PC-3 (cell line): ENCODE data around the gene KIF13A. TPM values are rescaled to one million over a fixed set of nuclear protein-coding genes. Genes with fewer than 3 reads are reported as not detected.
A peak's percentile ranks its signal among the peaks of the same experiment; 100 is the strongest.

Experiments used
- ATAC-seq: fragments of 200-7000 bp; cut with Tn5 transposase; 2 replicates; pipeline ENCODE4 v1.9.1; 2020; ENCODE audit warnings: mild to moderate bottlenecking, moderate library complexity
- BruUV-seq: library from RNA; stranded (reverse); fragments of 400-500 nt; replicated peaks from 2 replicates; lab custom pipeline; 2021; lab: Mats Ljungman, UMichigan
- CTCF ChIA-PET: fragments of 300-600 bp; sonication (Branson Sonifier 250); formaldehyde crosslinking; loops from one replicate; lab custom pipeline; 2022; ENCODE audit warnings: antibody characterized with exemption; lab: Charles Lee
- POLR2A ChIA-PET: fragments of 300-600 bp; sonication (Branson Sonifier 250); formaldehyde crosslinking; loops from one replicate; lab custom pipeline; 2022; ENCODE audit warnings: antibody characterized with exemption; ENCODE audit not compliant: unreplicated experiment; lab: Charles Lee
- DNase-seq: peaks from one replicate; pipeline ENCODE4 v3.0.0-alpha.2; 2015
- H2AFZ ChIP-seq: fragments of 300-600 bp; sonication (generic); 2 replicates; pipeline ENCODE4 v1.6.0; 2016; ENCODE audit warnings: antibody characterized with exemption, low read length
- H3F3A ChIP-seq: fragments of 300-600 bp; sonication (generic); one replicate; pipeline ENCODE4 v1.6.0; 2017; ENCODE audit warnings: antibody characterized with exemption, low read length, control low read depth, mild to moderate bottlenecking; ENCODE audit not compliant: unreplicated experiment
- H3K27ac ChIP-seq: fragments of 300-600 bp; sonication (generic); 2 replicates; pipeline ENCODE4 v1.5.1; 2016; ENCODE audit warnings: mild to moderate bottlenecking, low read length
- H3K27me3 ChIP-seq: fragments of 300-600 bp; sonication (generic); 2 replicates; pipeline ENCODE4 v1.6.1; 2016; ENCODE audit warnings: low read length, mixed read lengths
- H3K36me3 ChIP-seq: fragments of 300-600 bp; sonication (generic); 2 replicates; pipeline ENCODE4 v1.6.1; 2016; ENCODE audit warnings: low read depth, mixed run types, low read length, mixed read lengths
- H3K4me1 ChIP-seq: fragments of 300-600 bp; sonication (generic); 2 replicates; pipeline ENCODE4 v1.5.1; 2016; ENCODE audit warnings: low read length; ENCODE audit not compliant: insufficient read depth
- H3K4me2 ChIP-seq: fragments of 300-600 bp; sonication (generic); 2 replicates; pipeline ENCODE4 v1.6.0; 2016; ENCODE audit warnings: low read length
- H3K4me3 ChIP-seq: fragments of 300-600 bp; sonication (generic); 2 replicates; pipeline ENCODE4 v1.5.1; 2016; ENCODE audit warnings: mild to moderate bottlenecking, low read length, mixed read lengths
- H3K79me2 ChIP-seq: fragments of 300-600 bp; sonication (generic); 2 replicates; pipeline ENCODE4 v1.6.1; 2017; ENCODE audit warnings: low read length, mixed read lengths
- H3K9ac ChIP-seq: fragments of 300-600 bp; sonication (generic); 2 replicates; pipeline ENCODE4 v1.6.0; 2016; ENCODE audit warnings: mild to moderate bottlenecking, low read length
- H3K9me2 ChIP-seq: fragments of 300-600 bp; sonication (generic); replicated peaks from 2 replicates; pipeline ENCODE4 v1.6.1; 2016; ENCODE audit warnings: mixed run types, low read length, mixed read lengths
- H3K9me3 ChIP-seq: fragments of 300-600 bp; sonication (generic); 2 replicates; pipeline ENCODE4 v1.6.1; 2016; ENCODE audit warnings: low read length, mixed read lengths
- H4K20me1 ChIP-seq: fragments of 300-600 bp; sonication (generic); 2 replicates; pipeline ENCODE4 v1.6.1; 2016; ENCODE audit warnings: low read length, mixed read lengths
- EZH2 ChIP-seq: fragments of 300-600 bp; sonication (generic); IDR thresholded peaks from one replicate; pipeline ENCODE4 v1.6.1; 2017; ENCODE audit warnings: antibody characterized with exemption, mild to moderate bottlenecking, low read length; ENCODE audit not compliant: unreplicated experiment
- EZH2phosphoT487 ChIP-seq: fragments of 300-600 bp; sonication (generic); IDR thresholded peaks from 2 replicates; pipeline ENCODE4 v1.6.1; 2018; ENCODE audit warnings: mild to moderate bottlenecking, antibody characterized with exemption, low read length, borderline replicate concordance
- intact Hi-C: fragments of 100-400 bp; cut with micrococcal nuclease; formaldehyde crosslinking; loops from 2 replicates; pipeline ENCODE4 v1.9.0; 2023
- total RNA-seq: library from RNA; depleted of rRNA; stranded (reverse); fragments of >200 nt; gene quantifications from 2 replicates; pipeline ENCODE4 v1.2.3, GENCODE V29; 2014
- TF ChIP-seq, protein P1 (sequence below): fragments of 300-600 bp; sonication (generic); conservative IDR thresholded peaks from 2 replicates; pipeline ENCODE4 v1.5.1; 2017; ENCODE audit warnings: antibody characterized with exemption, low read depth, mild to moderate bottlenecking, low read length

The KIF13A gene
- total RNA-seq, 1 experiment from 2014 or later: 21.3 TPM

DNA sequence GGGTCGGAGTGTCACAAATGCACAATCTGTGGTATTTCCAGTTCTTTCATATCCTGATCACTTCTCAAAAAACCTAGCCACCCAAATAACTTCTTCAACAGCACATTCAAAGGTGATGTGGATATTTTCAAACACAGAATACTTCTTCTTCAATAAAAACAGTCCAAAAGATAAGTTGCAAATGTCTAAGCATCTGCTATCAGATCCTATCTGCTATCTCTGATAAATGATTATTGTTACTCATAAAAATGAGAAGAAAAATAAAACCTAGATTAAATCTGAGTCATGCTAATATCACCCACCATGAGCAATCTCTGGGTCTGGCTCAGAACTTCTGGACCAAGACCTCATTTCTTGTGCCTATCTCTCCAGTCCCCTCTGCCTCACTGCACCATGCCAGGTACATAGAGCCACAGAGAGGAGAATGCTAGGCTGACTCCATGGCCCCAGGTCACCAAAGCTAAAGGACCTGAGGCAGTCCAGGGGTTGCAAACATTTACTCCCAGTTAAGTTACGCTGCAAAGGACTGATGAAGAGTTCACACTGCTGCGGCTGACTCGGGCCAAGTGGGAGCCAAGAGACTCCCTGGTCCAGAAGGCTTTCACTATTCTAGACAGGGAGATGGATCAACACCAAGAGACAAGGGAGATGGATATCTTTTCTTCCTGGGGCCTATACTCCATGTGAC lies 101.4 kb downstream of the KIF13A start:
- Histone ChIP-seq H3K27me3 (no peaks in the 10 kb centered on the region), H3K79me2 (no peaks in the 10 kb centered on the region), H2AFZ (no peak overlapping the region), H3K4me3 (no peak overlapping the region), H3K4me2 (no peak overlapping the region), H3K9me2 (no peaks in the 10 kb centered on the region), H3K9me3 (no peaks in the 10 kb centered on the region), H3K36me3 (no peaks in the 10 kb centered on the region), H3K27ac (no peak overlapping the region), H3F3A (no peaks in the 10 kb centered on the region), H3K4me1 (peaks cover 19% of the 10 kb centered on the region), H4K20me1 (no peaks in the 10 kb centered on the region), H3K9ac (no peak overlapping the region)
- CTCF ChIA-PET: no interaction called here
- ATAC-seq (0 out of 2 replicates have a peak, but pooled peaks have one; percentile 22), DNase-seq (no peak)
- POLR2A ChIA-PET: no interaction called here
- intact Hi-C loops: no loop called here
- no peak for TF ChIP-seq EZH2phosphoT487
- TF ChIP-seq, protein P1, sequence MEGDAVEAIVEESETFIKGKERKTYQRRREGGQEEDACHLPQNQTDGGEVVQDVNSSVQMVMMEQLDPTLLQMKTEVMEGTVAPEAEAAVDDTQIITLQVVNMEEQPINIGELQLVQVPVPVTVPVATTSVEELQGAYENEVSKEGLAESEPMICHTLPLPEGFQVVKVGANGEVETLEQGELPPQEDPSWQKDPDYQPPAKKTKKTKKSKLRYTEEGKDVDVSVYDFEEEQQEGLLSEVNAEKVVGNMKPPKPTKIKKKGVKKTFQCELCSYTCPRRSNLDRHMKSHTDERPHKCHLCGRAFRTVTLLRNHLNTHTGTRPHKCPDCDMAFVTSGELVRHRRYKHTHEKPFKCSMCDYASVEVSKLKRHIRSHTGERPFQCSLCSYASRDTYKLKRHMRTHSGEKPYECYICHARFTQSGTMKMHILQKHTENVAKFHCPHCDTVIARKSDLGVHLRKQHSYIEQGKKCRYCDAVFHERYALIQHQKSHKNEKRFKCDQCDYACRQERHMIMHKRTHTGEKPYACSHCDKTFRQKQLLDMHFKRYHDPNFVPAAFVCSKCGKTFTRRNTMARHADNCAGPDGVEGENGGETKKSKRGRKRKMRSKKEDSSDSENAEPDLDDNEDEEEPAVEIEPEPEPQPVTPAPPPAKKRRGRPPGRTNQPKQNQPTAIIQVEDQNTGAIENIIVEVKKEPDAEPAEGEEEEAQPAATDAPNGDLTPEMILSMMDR: no peak
- TF ChIP-seq EZH2: no peak
- no TSS peak for BruUV-seq

DNA sequence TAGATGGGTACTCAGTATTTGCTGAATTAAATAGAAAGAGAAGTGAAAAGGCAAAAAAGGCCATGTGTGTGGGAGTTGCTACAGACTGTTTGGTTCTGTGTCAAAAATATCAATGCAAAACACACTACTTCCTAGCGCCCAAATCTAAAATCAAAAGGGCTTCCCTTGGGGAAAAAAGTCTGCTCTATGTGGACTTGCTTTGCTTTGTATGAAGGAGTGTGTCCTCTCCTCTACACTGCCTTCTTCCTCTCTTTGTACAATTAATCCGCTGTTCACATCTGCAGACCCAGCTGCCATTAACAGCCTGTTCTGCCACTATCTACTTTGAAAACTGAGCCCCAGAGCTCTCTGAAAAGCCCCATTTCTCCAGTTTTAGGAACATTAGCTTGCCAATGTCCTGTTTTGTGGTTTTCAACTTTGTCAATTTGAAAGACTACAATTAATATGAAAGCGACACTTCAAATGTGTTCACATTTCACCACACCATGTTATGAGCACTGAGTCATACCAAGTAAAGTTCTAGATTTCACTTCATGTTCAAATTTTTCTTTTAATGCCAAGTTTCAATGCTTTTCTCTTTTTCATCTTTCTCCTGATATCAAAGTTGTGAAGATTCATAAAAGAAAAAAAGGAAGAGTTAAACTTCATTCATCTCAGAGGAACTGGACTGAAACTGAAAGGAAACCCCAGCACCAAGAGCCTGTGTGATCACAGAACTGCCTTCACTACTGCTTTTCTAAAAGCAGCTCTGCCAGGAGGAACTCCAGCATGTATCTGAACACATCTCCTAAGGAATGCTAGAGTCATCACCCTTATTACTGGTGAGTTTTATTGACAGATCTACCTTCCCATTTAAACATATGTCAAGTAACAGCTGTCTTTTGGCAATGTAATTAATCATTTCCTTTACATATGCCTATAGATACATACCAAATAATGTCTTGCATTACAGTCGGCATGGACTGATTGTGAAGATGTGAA lies 102.6 kb downstream of the KIF13A start:
- Histone ChIP-seq H3K27ac (no peak overlapping the region), H4K20me1 (no peaks in the 10 kb centered on the region), H3K9ac (no peak overlapping the region), H3K9me3 (no peaks in the 10 kb centered on the region), H3K4me3 (no peak overlapping the region), H3K79me2 (no peaks in the 10 kb centered on the region), H3F3A (no peaks in the 10 kb centered on the region), H3K27me3 (no peaks in the 10 kb centered on the region), H3K36me3 (no peaks in the 10 kb centered on the region), H3K9me2 (no peaks in the 10 kb centered on the region), H2AFZ (no peak overlapping the region), H3K4me2 (no peak overlapping the region), H3K4me1 (peaks cover 19% of the 10 kb centered on the region)
- TF ChIP-seq EZH2: no peak
- no peak for TF ChIP-seq EZH2phosphoT487
- TF ChIP-seq, protein P1: no peak
- ATAC-seq (peak; percentile 63), DNase-seq (peak; percentile 39)
- ChIA-PET CTCF (no interaction called here), POLR2A (no interaction called here)
- intact Hi-C loops: no loop called here
- no TSS peak for BruUV-seq
